T47D (cell line): ENCODE results near the gene NCAPG.
A peak's percentile ranks its signal among the peaks of the same experiment; 100 is the strongest.

Experiments used
- DNase-seq, 2 experiments: peaks; one replicate each; pipeline versions ENCODE4 v3.0.0 to v3.0.0-alpha.2; 2011 to 2012; ENCODE audit warnings: low read depth in 1 of 2, low spot score in 1 of 2
- JUND ChIP-seq: IDR thresholded peaks from 2 replicates; pipeline ENCODE4 v1.6.1; 2012; ENCODE audit warnings: low read depth
- in situ Hi-C: cut with HindIII; loops from 2 replicates; pipeline ENCODE4 v1.10.0; 2016; ENCODE audit warnings: low sequenced_read_pairs, low pct_unique_long_range_greater_than_20kb

The NCAPG gene

GRCh38 chr4:17773135-17773698 lies 37.6 kb upstream of the NCAPG start:
- DNase-seq, result no peak
- in situ Hi-C loops, result no loop called here
- TF ChIP-seq JUND, result no peak

- in situ Hi-C loops, result no loop called here
- no peak for DNase-seq
- no peak for TF ChIP-seq JUND
These were observed 32.3 kb upstream of the NCAPG start for GRCh38 chr4:17778431-17778830.

- no peak for TF ChIP-seq JUND
- DNase-seq, result peak in 1 of 2 experiments; percentile 36
- in situ Hi-C loops, result no loop called here
These were observed 30.1 kb upstream of the NCAPG start for GRCh38 chr4:17780501-17781299.

DNA sequence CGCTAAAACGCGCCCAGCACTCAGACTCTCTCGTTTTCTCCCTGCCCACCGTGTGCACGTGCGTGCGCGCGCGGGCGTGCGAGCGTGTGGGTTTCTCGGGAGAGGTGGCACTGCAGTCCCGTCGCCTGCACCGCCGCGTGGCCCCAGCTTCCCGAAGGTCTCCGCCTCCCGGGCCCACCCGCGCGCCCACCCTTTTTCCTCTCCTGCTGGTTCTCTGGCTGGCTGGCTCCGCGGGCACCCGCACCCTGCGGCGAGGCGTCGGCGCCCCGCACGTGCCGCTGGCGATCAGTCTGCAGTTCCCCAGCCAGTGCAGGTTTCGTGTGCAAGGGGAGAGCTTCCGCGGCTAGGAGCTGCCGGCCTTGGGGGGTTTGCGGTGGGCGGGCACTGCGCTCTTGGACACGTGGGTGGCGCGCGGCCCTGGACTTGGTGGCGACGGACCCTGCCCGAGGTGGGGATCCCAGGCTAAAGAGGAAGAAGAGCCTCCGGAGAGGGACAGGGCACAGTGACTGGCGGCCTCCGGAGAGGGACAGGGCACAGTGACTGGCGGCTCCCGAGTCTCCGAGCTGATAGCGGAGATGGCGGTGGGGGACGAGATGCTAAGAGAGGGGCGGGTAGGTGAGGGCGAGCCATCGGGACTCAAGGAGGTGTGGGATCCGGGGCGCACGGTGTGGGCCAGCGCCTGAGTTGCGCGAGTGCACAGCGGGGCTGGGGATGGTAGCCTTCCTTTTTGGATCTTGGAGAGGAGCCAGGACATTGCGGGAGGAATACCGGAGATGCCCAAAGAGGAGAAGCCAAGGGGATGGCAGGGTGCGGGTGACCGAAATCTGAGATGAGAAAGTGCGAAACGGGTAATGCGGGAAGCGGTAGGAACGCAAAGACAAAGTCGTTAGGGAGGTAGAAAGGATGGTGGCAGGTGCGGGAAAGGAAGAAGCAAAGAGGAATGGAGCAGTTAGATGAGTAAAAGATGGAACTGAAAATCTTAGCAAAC lies 29.2 kb upstream of the NCAPG start, which contains the start of gene FAM184B:
Gene FAM184B (minus strand): TSS at position 322 of the 988 bp plus-strand sequence. CDS start 322 bp downstream, outside the sequence.
- TF ChIP-seq JUND, result no peak
- in situ Hi-C loops, result no loop called here
- DNase-seq, result peak in 1 of 2 experiments; percentile 42

GRCh38 chr4:17785858-17786257 lies 24.9 kb upstream of the NCAPG start:
- peak in 1 of 2 experiments; percentile 42 for DNase-seq
- TF ChIP-seq JUND, result no peak
- in situ Hi-C loops, result no loop called here

- no peak for DNase-seq
- in situ Hi-C loops, result no loop called here
- no peak for TF ChIP-seq JUND
These were observed 24.2 kb upstream of the NCAPG start for GRCh38 chr4:17786567-17786966.

DNA sequence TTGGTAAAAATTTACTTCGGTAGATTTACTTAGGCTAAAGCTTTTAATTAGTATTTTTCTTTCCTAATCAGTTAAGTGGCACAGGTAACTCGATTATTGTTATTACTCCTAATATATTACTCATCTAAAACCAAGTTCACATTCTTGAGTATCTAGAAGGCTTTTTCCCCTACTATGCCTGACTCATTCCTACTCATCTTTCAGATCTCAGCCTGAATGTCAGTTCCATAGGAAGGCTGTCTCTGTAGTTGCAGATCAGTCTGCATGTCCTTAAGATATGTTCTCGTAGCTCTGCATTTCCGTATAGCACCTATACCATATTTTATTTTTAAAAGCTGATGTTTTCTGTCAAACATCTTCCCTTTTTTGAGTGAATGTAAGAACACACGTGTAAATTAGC lies 23.5 kb upstream of the NCAPG start:
- no peak for DNase-seq
- TF ChIP-seq JUND, result no peak
- in situ Hi-C loops, result no loop called here

DNA sequence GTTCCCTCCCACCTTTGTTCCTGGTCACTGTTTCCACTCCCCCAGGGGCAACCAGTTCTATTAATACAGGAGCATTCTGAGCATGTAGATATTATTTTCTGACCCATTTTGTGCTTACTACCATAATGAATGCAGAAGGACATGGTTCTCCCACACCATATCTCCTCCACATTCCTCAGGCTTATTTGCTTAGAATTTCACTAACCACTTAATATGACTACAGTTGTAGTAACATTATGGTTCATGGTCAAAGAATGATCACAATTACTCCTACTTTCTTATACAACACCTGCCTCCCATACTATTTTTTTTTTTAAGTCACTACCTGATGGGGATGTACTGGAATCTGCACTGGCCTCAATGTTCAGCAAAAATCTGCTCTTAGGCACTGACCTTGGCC lies 21.8 kb upstream of the NCAPG start:
- no peak for TF ChIP-seq JUND
- DNase-seq, result no peak
- in situ Hi-C loops, result no loop called here

- in situ Hi-C loops, result no loop called here
- TF ChIP-seq JUND, result no peak
- DNase-seq, result no peak
These were observed 16.0 kb upstream of the NCAPG start for GRCh38 chr4:17794730-17795129.

GRCh38 chr4:17797808-17798207 lies 13.0 kb upstream of the NCAPG start:
- DNase-seq, result no peak
- in situ Hi-C loops, result no loop called here
- TF ChIP-seq JUND, result no peak

DNA sequence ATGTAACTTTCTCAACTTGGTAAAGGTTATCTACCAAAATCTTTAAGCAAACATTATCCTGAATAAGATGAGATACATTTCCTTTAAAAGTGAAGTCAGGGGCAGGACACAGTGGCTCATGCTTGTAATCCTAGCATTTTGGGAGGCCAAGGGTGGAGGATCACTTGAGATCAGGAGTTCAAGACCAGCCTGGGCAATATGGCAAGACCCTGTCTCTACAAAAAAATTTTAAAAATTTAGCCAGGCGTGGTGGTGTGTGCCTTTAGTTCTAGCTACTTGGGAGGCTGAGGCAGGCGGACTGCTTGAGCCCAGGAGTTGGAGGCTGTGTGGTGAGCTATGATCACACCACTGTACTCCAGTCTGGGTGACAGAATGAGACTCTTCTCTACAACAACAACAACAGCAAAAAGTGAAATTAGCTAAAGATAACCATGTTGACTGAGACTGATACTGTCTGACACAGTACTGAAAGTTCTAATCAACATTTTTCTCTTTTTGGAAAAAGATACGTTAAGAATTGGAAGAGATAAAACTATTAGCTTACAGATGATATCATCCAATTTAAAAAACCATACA lies 5.1 kb upstream of the NCAPG start:
- in situ Hi-C loops, result no loop called here
- no peak for TF ChIP-seq JUND
- DNase-seq, result no peak

DNA sequence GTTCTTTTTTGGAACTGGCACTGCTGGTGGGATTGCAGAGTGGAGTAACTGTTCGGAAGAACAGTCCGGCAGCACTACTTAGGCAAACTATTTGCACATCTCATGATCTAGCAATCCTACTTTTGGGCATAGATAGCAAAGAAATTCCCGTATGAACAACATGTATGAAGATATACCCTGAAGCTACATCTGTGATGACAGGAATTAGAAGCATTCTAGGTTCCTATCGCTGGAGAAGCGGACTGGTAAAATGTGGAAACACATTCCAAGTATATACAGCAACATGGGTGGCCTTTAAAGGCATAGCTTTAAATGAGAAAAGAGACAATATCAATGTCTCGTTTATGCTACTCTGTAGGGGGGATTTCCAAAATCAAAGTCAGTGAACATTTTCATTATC lies 3.3 kb upstream of the NCAPG start:
- TF ChIP-seq JUND, result no peak
- in situ Hi-C loops, result no loop called here
- DNase-seq, result no peak
